ENCODE data around the gene KCNK2. TPM values are rescaled to one million over a fixed set of nuclear protein-coding genes. Genes with fewer than 3 reads are reported as not detected.

KCNK2 gene
- total RNA-seq, 2 donors from 2014 or later, result 0.17 to 0.56 TPM

GRCh38 chr1:215250913-215251312, 168.4 kb downstream of the KCNK2 start:
- H3K4me1 ChIP-seq, result no peaks in the 10 kb centered on the region
- no peak overlapping the region for H3K27ac ChIP-seq
- no peak for DNase-seq
- H3K27me3 ChIP-seq, result no peaks in the 10 kb centered on the region
- TF ChIP-seq, protein P1, sequence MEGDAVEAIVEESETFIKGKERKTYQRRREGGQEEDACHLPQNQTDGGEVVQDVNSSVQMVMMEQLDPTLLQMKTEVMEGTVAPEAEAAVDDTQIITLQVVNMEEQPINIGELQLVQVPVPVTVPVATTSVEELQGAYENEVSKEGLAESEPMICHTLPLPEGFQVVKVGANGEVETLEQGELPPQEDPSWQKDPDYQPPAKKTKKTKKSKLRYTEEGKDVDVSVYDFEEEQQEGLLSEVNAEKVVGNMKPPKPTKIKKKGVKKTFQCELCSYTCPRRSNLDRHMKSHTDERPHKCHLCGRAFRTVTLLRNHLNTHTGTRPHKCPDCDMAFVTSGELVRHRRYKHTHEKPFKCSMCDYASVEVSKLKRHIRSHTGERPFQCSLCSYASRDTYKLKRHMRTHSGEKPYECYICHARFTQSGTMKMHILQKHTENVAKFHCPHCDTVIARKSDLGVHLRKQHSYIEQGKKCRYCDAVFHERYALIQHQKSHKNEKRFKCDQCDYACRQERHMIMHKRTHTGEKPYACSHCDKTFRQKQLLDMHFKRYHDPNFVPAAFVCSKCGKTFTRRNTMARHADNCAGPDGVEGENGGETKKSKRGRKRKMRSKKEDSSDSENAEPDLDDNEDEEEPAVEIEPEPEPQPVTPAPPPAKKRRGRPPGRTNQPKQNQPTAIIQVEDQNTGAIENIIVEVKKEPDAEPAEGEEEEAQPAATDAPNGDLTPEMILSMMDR (IDR thresholded peaks at IDR 0.05), result no peak
- intact Hi-C loops (cut with DNase I), result no loop called here
- no peak overlapping the region for H3K9ac ChIP-seq (ENCODE audit: low read depth in 2 of 2, low read length in 2 of 2)
- no peaks in the 10 kb centered on the region for H3K9me3 ChIP-seq
- H3K36me3 ChIP-seq, result no peaks in the 10 kb centered on the region
- no peak overlapping the region for H3K4me3 ChIP-seq

GRCh38 chr1:215251428-215251827, 168.9 kb downstream of the KCNK2 start:
- H3K4me1 ChIP-seq, result no peaks in the 10 kb centered on the region
- H3K27ac ChIP-seq, result no peak overlapping the region
- no peak overlapping the region for H3K4me3 ChIP-seq
- no peaks in the 10 kb centered on the region for H3K27me3 ChIP-seq
- intact Hi-C loops (cut with DNase I), result no loop called here
- H3K36me3 ChIP-seq, result no peaks in the 10 kb centered on the region
- TF ChIP-seq, protein P1 (IDR thresholded peaks at IDR 0.05), result no peak
- H3K9me3 ChIP-seq, result no peaks in the 10 kb centered on the region
- no peak overlapping the region for H3K9ac ChIP-seq (ENCODE audit: low read depth in 2 of 2, low read length in 2 of 2)
- no peak for DNase-seq

DNA sequence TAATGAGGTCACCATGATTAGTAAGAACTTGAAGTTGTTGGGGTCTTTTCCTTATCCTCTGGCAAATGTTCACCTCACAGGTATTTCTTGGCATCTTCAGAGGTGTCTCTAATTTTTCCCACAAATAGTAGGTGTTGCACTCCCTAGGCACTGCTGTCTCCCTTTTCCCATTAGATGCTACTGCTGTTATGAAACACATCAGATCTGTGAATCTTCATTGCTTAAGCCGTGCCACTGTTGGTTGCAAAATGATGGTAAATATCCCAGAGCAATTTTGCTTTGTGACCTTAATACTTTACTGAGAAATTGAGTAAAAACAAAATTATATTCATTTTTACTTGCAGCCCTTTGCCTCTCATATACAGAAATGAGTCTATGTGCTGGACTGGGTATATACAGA, 169.6 kb downstream of the KCNK2 start:
- TF ChIP-seq, protein P1 (IDR thresholded peaks at IDR 0.05), result no peak
- Histone ChIP-seq H3K9ac (ENCODE audit: low read depth in 2 of 2, low read length in 2 of 2) (no peak overlapping the region), H3K27ac (no peak overlapping the region), H3K4me3 (no peak overlapping the region), H3K36me3 (no peaks in the 10 kb centered on the region), H3K4me1 (no peaks in the 10 kb centered on the region), H3K27me3 (no peaks in the 10 kb centered on the region), H3K9me3 (no peaks in the 10 kb centered on the region)
- no peak for DNase-seq
- intact Hi-C loops (cut with DNase I), result no loop called here

- Histone ChIP-seq H3K4me1 (no peaks in the 10 kb centered on the region), H3K27me3 (no peaks in the 10 kb centered on the region), H3K36me3 (no peaks in the 10 kb centered on the region), H3K9ac (ENCODE audit: low read depth in 2 of 2, low read length in 2 of 2) (no peak overlapping the region), H3K9me3 (no peaks in the 10 kb centered on the region), H3K4me3 (no peak overlapping the region), H3K27ac (no peak overlapping the region)
- DNase-seq, result no peak
- TF ChIP-seq, protein P1 (IDR thresholded peaks at IDR 0.05), result no peak
- intact Hi-C loops (cut with DNase I), result no loop called here
Measured at GRCh38 chr1:215256936-215257679, 174.6 kb downstream of the KCNK2 start.

GRCh38 chr1:215260711-215261110, 178.2 kb downstream of the KCNK2 start:
- no peak for DNase-seq
- Histone ChIP-seq H3K36me3 (no peaks in the 10 kb centered on the region), H3K4me1 (no peaks in the 10 kb centered on the region), H3K4me3 (no peak overlapping the region), H3K27me3 (no peaks in the 10 kb centered on the region), H3K27ac (no peak overlapping the region), H3K9ac (ENCODE audit: low read depth in 2 of 2, low read length in 2 of 2) (no peak overlapping the region), H3K9me3 (no peaks in the 10 kb centered on the region)
- intact Hi-C loops (cut with DNase I), result no loop called here
- TF ChIP-seq, protein P1 (IDR thresholded peaks at IDR 0.05), result no peak
